K562 (cell line): ENCODE results near the gene CREBL2. TPM values are rescaled to one million over a fixed set of nuclear protein-coding genes. Genes with fewer than 3 reads are reported as not detected.
A peak's percentile ranks its signal among the peaks of the same experiment; 100 is the strongest.

Experiments used
- ARNT ChIP-seq, 2 experiments: fragments of 450-650 bp; IDR thresholded peaks; 2 replicates each; pipeline ENCODE4 v1.6.1; 2016; ENCODE audit warnings: mild to moderate bottlenecking in 1 of 2
- E2F6 ChIP-seq, 2 experiments: IDR thresholded peaks; 2 replicates each; pipeline ENCODE4 v1.6.1; 2011; ENCODE audit warnings: borderline replicate concordance in 1 of 2, control low read depth in 1 of 2, low read depth in 1 of 2, low read length in 1 of 2, mild to moderate bottlenecking in 1 of 2, mixed read lengths in 1 of 2, moderate library complexity in 1 of 2; ENCODE audit not compliant: insufficient read depth in 1 of 2, insufficient read length in 1 of 2, poor library complexity in 1 of 2, severe bottlenecking in 1 of 2; ENCODE audit errors: extremely low read depth in 1 of 2
- EGR1 ChIP-seq: fragments of 450-650 bp; conservative IDR thresholded peaks from 2 replicates; pipeline ENCODE4 v1.6.1; 2017; ENCODE audit warnings: mild to moderate bottlenecking
- KAT2B ChIP-seq: IDR thresholded peaks from one replicate; pipeline ENCODE4 v1.6.1; 2012; ENCODE audit warnings: low read depth, mild to moderate bottlenecking, control low read depth, inconsistent platforms, low read length, moderate library complexity
- MED1 ChIP-seq: sonication (generic); formaldehyde crosslinking; IDR thresholded peaks from 2 replicates; pipeline ENCODE4 v1.8.1; 2023; ENCODE audit warnings: missing genetic modification reagents, borderline replicate concordance
- MEIS2 ChIP-seq: fragments of 450-650 bp; IDR thresholded peaks from 2 replicates; pipeline ENCODE4 v1.6.1; 2014; ENCODE audit warnings: mild to moderate bottlenecking; ENCODE audit not compliant: partially characterized antibody
- NR0B1 ChIP-seq: fragments of 450-650 bp; IDR thresholded peaks from one replicate; pipeline ENCODE4 v1.6.1; 2018; ENCODE audit warnings: mild to moderate bottlenecking, moderate library complexity; ENCODE audit not compliant: partially characterized antibody
- PKNOX1 ChIP-seq: fragments of 450-650 bp; IDR thresholded peaks from 2 replicates; pipeline ENCODE4 v1.6.1; 2016
- POLR2AphosphoS2 ChIP-seq: IDR thresholded peaks from 2 replicates; pipeline ENCODE4 v1.6.1; 2012; ENCODE audit warnings: low read length, improper control_type of control experiment
- SUPT5H ChIP-seq: fragments of 450-650 bp; IDR thresholded peaks from 2 replicates; pipeline ENCODE4 v1.6.1; 2016
- THAP7 ChIP-seq: fragments of 250-450 bp; sonication (Bioruptor Pico); IDR thresholded peaks from 2 replicates; pipeline ENCODE4 v1.5.0; 2021
- ZBTB11 ChIP-seq, 3 experiments: fragments of 200-800 bp in 1 of 3; fragments of 250-450 bp in 1 of 3; fragments of 450-650 bp in 1 of 3; sonication (Bioruptor Pico) in 1 of 3; sonication (Bioruptor generic) in 1 of 3; formaldehyde crosslinking in 1 of 3; IDR thresholded peaks; 2 replicates each; pipeline versions ENCODE4 v1.6.1 to v1.8.0; 2016 to 2022; ENCODE audit warnings: mild to moderate bottlenecking in 2 of 3, missing genetic modification characterization in 2 of 3, missing compliant biosample characterization in 1 of 3, moderate library complexity in 1 of 3
- ZNF133 ChIP-seq: fragments of 250-450 bp; sonication (Bioruptor Pico); IDR thresholded peaks from 2 replicates; pipeline ENCODE4 v1.4.0; 2020; ENCODE audit warnings: mild to moderate bottlenecking
- ZNF140 ChIP-seq: fragments of 250-450 bp; sonication (Bioruptor Pico); IDR thresholded peaks from 2 replicates; pipeline ENCODE4 v1.8.0; 2021; ENCODE audit warnings: moderate library complexity, mild to moderate bottlenecking, inconsistent platforms
- ZNF445 ChIP-seq: fragments of 250-450 bp; sonication (Bioruptor Pico); IDR thresholded peaks from 2 replicates; pipeline ENCODE4 v1.4.0; 2020; ENCODE audit warnings: low read depth, mild to moderate bottlenecking, moderate library complexity
- ZNF644 ChIP-seq: fragments of 200-800 bp; sonication (Bioruptor generic); IDR thresholded peaks from 2 replicates; pipeline ENCODE4 v1.6.1; 2016; ENCODE audit warnings: low read depth, missing genetic modification characterization, missing compliant biosample characterization
- polyA plus RNA-seq, 8 experiments: library from polyadenylated mRNA; depleted of rRNA in 4 of 8; stranded (reverse) in 5 of 8; unstranded in 3 of 8; fragments of >200 nt; fragmentation: Nextera tagmentation in 2 of 8; fragmentation: Illumina TruSeq in 1 of 8; extraction: Ambion mirVana in 2 of 8; extraction: Trizol in 1 of 8; gene quantifications; 2 replicates each; pipeline versions ENCODE4 v1.2.1 to v1.2.3, GENCODE V29; 2011 to 2014; ENCODE audit warnings: inconsistent platforms in 1 of 8, missing spikeins in 1 of 8
- total RNA-seq, 7 experiments: library from RNA; depleted of rRNA in 6 of 7; stranded (reverse); fragments of >200 nt in 6 of 7; fragmentation: Illumina TruSeq in 2 of 7; extraction: Trizol in 2 of 7; gene quantifications; 2 replicates each; pipeline versions ENCODE4 v1.2.1 to v1.2.3, GENCODE V29; 2011 to 2021; ENCODE audit warnings: low replicate concordance in 1 of 7

CREBL2 gene
- total and polyA plus RNA-seq, 9 of the 15 experiments (the other 6 are each of a cell fraction or from before 2014, with no cell fraction given): 1.7 to 7.3 (median 5.2) TPM

- TF ChIP-seq ZNF644 (tag) (0 out of 2 replicates have a peak, but pooled peaks have one; percentile 35), THAP7 (CRISPR knock-in tag) (no peak), ZNF445 (CRISPR knock-in tag) (no peak), SUPT5H (peak; percentile 60), E2F6 (IDR thresholded peaks at IDR 0.05; ENCODE audit: borderline replicate concordance in 1 of 2, extremely low read depth in 1 of 2, insufficient read depth in 1 of 2, insufficient read length in 1 of 2, low read depth in 1 of 2, low read length in 1 of 2, poor library complexity in 1 of 2, severe bottlenecking in 1 of 2) (peak in 1 of 2 experiments; percentile 29), NR0B1 (no peak), ZNF140 (CRISPR knock-in tag) (no peak), KAT2B (no peak), MEIS2 (peak; percentile 59), EGR1 (peak; percentile 93), POLR2AphosphoS2 (no peak), PKNOX1 (peak; percentile 58; the same call in 1 of the 2 replicates), ZNF133 (CRISPR knock-in tag) (no peak), MED1 (no peak), ZBTB11 (CRISPR knock-in tag; IDR thresholded peaks at IDR 0.05) (peak in 1 of 3 experiments; percentile 61; a peak in 1 of 6 replicates), ARNT (IDR thresholded peaks at IDR 0.05) (peak in 1 of 2 experiments; percentile 69; a peak in 2 of 4 replicates)
Measured at GRCh38 chr12:12611512-12612306, at the start of gene CREBL2 (continued).
